HCT116 (cell line): ENCODE results near the gene TUG1.

Experiments used
- ELF1 ChIP-seq: IDR thresholded peaks from 2 replicates; pipeline ENCODE4 v1.6.1; 2012; ENCODE audit warnings: low read depth, borderline replicate concordance
- EZH2 ChIP-seq: fragments of 200-600 bp; sonication (generic); IDR thresholded peaks from 2 replicates; pipeline ENCODE4 v1.6.1; 2017; ENCODE audit warnings: antibody characterized with exemption, mixed run types
- EZH2phosphoT487 ChIP-seq: fragments of 200-600 bp; IDR thresholded peaks from 2 replicates; pipeline ENCODE4 v1.6.1; 2018; ENCODE audit warnings: antibody characterized with exemption, borderline replicate concordance
- JUND ChIP-seq: IDR thresholded peaks from 2 replicates; pipeline ENCODE4 v1.6.1; 2012
- POLR2A ChIP-seq: IDR thresholded peaks from 2 replicates; pipeline ENCODE4 v1.7.0; 2011; ENCODE audit warnings: borderline replicate concordance; ENCODE audit not compliant: insufficient read depth, insufficient read length; ENCODE audit errors: extremely low read depth
- POLR2AphosphoS5 ChIP-seq: IDR thresholded peaks from 2 replicates; pipeline ENCODE4 v1.6.1; 2011; ENCODE audit warnings: mild to moderate bottlenecking, low read depth, low read length, moderate library complexity
- SP1 ChIP-seq: IDR thresholded peaks from 2 replicates; pipeline ENCODE4 v1.6.1; 2012; ENCODE audit warnings: low read depth
- SRF ChIP-seq: IDR thresholded peaks from 2 replicates; pipeline ENCODE4 v1.6.1; 2012; ENCODE audit warnings: low read depth
- YY1 ChIP-seq: IDR thresholded peaks from 2 replicates; pipeline ENCODE4 v1.6.1; 2011; ENCODE audit warnings: low read length, low read depth, moderate library complexity, mild to moderate bottlenecking; ENCODE audit not compliant: insufficient replicate concordance; ENCODE audit errors: extremely low read depth
- ZNF274 ChIP-seq: fragments of 200-500 bp; sonication (Bioruptor generic); IDR thresholded peaks from 2 replicates; pipeline ENCODE4 v1.6.1; 2014; ENCODE audit warnings: mild to moderate bottlenecking, low read depth, low read length, inconsistent platforms
- TF ChIP-seq, protein P1 (sequence below), 3 experiments: fragments of 200-600 bp in 1 of 3; sonication (generic) in 1 of 3; IDR thresholded peaks in 2 of 3; conservative IDR thresholded peaks in 1 of 3; 2 replicates each; pipeline ENCODE4 v1.5.1; 2012 to 2017; ENCODE audit warnings: low read depth in 2 of 3, low read length in 2 of 3, antibody characterized with exemption in 1 of 3, borderline replicate concordance in 1 of 3, control low read depth in 1 of 3, mild to moderate bottlenecking in 1 of 3, mixed read lengths in 1 of 3, mixed run types in 1 of 3, moderate library complexity in 1 of 3; ENCODE audit not compliant: insufficient read depth in 1 of 3
- TF ChIP-seq, protein P2 (sequence below): IDR thresholded peaks from 2 replicates; pipeline ENCODE4 v1.6.1; 2012; ENCODE audit warnings: low read depth
- TF ChIP-seq, protein P3 (sequence below): IDR thresholded peaks from 2 replicates; pipeline ENCODE4 v1.6.1; 2012

DNA sequence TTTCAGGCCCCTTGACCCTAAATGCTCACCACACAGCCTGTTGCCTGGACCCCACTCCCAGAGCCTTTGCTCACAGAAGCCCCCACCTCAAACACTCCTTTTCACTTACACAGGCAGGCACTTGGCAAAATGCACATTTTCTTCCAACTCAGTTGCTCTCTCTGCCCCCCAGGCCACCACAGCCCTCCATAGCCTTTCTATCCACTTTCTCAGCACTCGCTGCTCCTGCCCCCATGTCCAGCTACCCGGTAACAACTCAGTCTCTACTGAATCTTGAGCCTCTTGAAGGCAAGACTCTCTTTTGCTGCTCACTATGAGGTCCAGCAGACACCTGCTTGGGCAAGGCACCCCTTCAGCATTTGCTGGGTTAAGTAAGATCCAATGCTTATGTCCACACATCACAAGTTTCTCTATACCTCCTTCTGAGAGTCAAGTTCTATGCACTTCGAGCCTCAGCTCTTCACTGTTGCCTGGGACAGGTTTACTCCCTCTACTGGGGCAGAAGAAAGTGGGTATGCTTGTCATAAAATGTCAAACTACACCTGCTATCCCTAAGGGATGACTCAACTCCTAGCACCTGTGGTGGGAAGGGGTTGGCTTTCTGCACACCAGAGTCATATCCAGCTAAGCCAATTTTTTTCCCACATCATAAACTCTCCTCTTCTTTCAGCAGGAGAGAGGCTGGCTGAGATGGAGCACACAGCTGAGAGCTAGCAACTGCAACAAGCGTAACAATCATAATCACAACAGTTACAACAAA lies 37.3 kb upstream of the TUG1 start:
- TF ChIP-seq POLR2A (no peak), POLR2AphosphoS5 (no peak), SP1 (no peak), SRF (no peak), YY1 (no peak), EZH2 (no peak), JUND (no peak), EZH2phosphoT487 (no peak), ZNF274 (no peak), ELF1 (no peak)
- TF ChIP-seq, protein P1, sequence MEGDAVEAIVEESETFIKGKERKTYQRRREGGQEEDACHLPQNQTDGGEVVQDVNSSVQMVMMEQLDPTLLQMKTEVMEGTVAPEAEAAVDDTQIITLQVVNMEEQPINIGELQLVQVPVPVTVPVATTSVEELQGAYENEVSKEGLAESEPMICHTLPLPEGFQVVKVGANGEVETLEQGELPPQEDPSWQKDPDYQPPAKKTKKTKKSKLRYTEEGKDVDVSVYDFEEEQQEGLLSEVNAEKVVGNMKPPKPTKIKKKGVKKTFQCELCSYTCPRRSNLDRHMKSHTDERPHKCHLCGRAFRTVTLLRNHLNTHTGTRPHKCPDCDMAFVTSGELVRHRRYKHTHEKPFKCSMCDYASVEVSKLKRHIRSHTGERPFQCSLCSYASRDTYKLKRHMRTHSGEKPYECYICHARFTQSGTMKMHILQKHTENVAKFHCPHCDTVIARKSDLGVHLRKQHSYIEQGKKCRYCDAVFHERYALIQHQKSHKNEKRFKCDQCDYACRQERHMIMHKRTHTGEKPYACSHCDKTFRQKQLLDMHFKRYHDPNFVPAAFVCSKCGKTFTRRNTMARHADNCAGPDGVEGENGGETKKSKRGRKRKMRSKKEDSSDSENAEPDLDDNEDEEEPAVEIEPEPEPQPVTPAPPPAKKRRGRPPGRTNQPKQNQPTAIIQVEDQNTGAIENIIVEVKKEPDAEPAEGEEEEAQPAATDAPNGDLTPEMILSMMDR (IDR thresholded peaks at IDR 0.05 in 2 of 3, conservative IDR thresholded peaks at IDR 0.05 in 1 of 3; ENCODE audit: borderline replicate concordance in 1 of 3, insufficient read depth in 1 of 3, low read depth in 2 of 3, low read length in 2 of 3) = no peak
- TF ChIP-seq, protein P2, sequence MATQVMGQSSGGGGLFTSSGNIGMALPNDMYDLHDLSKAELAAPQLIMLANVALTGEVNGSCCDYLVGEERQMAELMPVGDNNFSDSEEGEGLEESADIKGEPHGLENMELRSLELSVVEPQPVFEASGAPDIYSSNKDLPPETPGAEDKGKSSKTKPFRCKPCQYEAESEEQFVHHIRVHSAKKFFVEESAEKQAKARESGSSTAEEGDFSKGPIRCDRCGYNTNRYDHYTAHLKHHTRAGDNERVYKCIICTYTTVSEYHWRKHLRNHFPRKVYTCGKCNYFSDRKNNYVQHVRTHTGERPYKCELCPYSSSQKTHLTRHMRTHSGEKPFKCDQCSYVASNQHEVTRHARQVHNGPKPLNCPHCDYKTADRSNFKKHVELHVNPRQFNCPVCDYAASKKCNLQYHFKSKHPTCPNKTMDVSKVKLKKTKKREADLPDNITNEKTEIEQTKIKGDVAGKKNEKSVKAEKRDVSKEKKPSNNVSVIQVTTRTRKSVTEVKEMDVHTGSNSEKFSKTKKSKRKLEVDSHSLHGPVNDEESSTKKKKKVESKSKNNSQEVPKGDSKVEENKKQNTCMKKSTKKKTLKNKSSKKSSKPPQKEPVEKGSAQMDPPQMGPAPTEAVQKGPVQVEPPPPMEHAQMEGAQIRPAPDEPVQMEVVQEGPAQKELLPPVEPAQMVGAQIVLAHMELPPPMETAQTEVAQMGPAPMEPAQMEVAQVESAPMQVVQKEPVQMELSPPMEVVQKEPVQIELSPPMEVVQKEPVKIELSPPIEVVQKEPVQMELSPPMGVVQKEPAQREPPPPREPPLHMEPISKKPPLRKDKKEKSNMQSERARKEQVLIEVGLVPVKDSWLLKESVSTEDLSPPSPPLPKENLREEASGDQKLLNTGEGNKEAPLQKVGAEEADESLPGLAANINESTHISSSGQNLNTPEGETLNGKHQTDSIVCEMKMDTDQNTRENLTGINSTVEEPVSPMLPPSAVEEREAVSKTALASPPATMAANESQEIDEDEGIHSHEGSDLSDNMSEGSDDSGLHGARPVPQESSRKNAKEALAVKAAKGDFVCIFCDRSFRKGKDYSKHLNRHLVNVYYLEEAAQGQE = no peak
- TF ChIP-seq, protein P3, sequence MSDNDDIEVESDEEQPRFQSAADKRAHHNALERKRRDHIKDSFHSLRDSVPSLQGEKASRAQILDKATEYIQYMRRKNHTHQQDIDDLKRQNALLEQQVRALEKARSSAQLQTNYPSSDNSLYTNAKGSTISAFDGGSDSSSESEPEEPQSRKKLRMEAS = no peak
